Osteoblast (primary cell): Measurements from ENCODE around the gene TAGLN3. TPM values are rescaled to one million over a fixed set of nuclear protein-coding genes. Genes with fewer than 3 reads are reported as not detected.

Experiments
- DNase-seq: peaks from one replicate; pipeline ENCODE4 v3.0.0; 2011; ENCODE audit warnings: low spot score, mixed read lengths; ENCODE audit not compliant: insufficient read length; ENCODE audit errors: missing footprints
- H2AFZ ChIP-seq: 2 replicates; pipeline ENCODE4 v1.6.0; 2011; ENCODE audit warnings: mild to moderate bottlenecking, low read length
- H3K27ac ChIP-seq: 2 replicates; pipeline ENCODE4 v1.5.1; 2011; ENCODE audit warnings: mild to moderate bottlenecking, low read depth, low read length, moderate library complexity
- H3K27me3 ChIP-seq: 2 replicates; pipeline ENCODE4 v1.6.0; 2012; ENCODE audit warnings: mild to moderate bottlenecking, control low read depth, inconsistent platforms, low read length, moderate library complexity; ENCODE audit not compliant: insufficient read depth
- H3K36me3 ChIP-seq: 2 replicates; pipeline ENCODE4 v1.5.1; 2011; ENCODE audit warnings: mild to moderate bottlenecking, low read length, control low read depth, moderate library complexity; ENCODE audit not compliant: insufficient read depth
- H3K4me1 ChIP-seq: 2 replicates; pipeline ENCODE4 v1.5.1; 2011; ENCODE audit warnings: mild to moderate bottlenecking, low read length, control low read depth, moderate library complexity; ENCODE audit not compliant: insufficient read depth
- H3K4me2 ChIP-seq: 2 replicates; pipeline ENCODE4 v1.6.0; 2011; ENCODE audit warnings: mild to moderate bottlenecking, low read length; ENCODE audit not compliant: insufficient read depth
- H3K4me3 ChIP-seq: fragments of 200-600 bp; sonication (generic); 3 replicates; pipeline ENCODE4 v1.5.1; 2012; ENCODE audit warnings: mild to moderate bottlenecking, low read length, inconsistent platforms; ENCODE audit not compliant: insufficient read depth
- H3K79me2 ChIP-seq: 2 replicates; pipeline ENCODE4 v1.6.0; 2012; ENCODE audit warnings: mild to moderate bottlenecking, low read length, control low read depth, inconsistent platforms; ENCODE audit not compliant: insufficient read depth
- H3K9me3 ChIP-seq: 2 replicates; pipeline ENCODE4 v1.5.1; 2011; ENCODE audit warnings: low read depth, low read length, control low read depth
- H4K20me1 ChIP-seq: 2 replicates; pipeline ENCODE4 v1.6.0; 2012; ENCODE audit warnings: mild to moderate bottlenecking, low read length, control low read depth; ENCODE audit not compliant: insufficient read depth
- CTCF ChIP-seq: IDR thresholded peaks from 2 replicates; pipeline ENCODE4 v1.5.1; 2011; ENCODE audit warnings: mild to moderate bottlenecking, low read depth, low read length, moderate library complexity; ENCODE audit errors: extremely low read depth
- total RNA-seq: library from RNA; depleted of rRNA; stranded (reverse); fragments of >200 nt; gene quantifications from 2 replicates; pipeline ENCODE4 v1.2.3, GENCODE V29; 2012

The TAGLN3 gene
- total RNA-seq, 1 donor, result not detected

- Histone ChIP-seq H3K27ac (no peak overlapping the region), H3K36me3 (no peaks in the 10 kb centered on the region), H3K79me2 (no peaks in the 10 kb centered on the region), H3K4me1 (no peaks in the 10 kb centered on the region), H3K9me3 (no peaks in the 10 kb centered on the region), H3K4me3 (no peak overlapping the region), H2AFZ (no peak overlapping the region), H3K4me2 (no peak overlapping the region), H4K20me1 (no peaks in the 10 kb centered on the region), H3K27me3 (no peaks in the 10 kb centered on the region)
- TF ChIP-seq CTCF, result no peak
- DNase-seq, result no peak
Measured at GRCh38 chr3:112020674-112021085, 22.0 kb downstream of the TAGLN3 start.

- no peak for TF ChIP-seq CTCF
- H3K27ac ChIP-seq, result no peak overlapping the region
Measured at GRCh38 chr3:112027142-112027541, 28.4 kb downstream of the TAGLN3 start.

DNA sequence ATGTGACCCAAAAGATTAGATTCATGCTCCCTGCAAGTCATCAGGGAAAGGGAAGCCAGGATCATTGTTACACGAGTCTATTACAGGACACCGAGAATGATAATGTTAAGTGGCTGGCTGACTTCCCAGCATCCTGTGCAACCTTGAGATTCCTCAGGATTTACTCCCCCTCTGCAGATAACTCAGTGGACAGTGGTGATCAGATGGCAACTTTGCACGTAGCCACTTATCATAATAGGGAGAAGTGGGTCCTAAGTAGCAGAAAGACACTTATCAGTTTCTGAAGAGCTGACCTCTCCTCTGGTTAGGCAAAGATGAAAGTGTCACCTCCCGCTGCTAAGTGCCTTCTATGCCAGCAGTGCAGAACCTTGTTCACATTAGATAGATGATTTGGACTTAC, 29.1 kb downstream of the TAGLN3 start:
- Histone ChIP-seq H3K9me3 (no peaks in the 10 kb centered on the region), H3K4me1 (no peaks in the 10 kb centered on the region), H3K4me3 (no peak overlapping the region), H2AFZ (no peak overlapping the region), H3K4me2 (no peak overlapping the region), H3K27ac (no peak overlapping the region), H3K79me2 (no peaks in the 10 kb centered on the region), H4K20me1 (no peaks in the 10 kb centered on the region), H3K27me3 (no peaks in the 10 kb centered on the region), H3K36me3 (no peaks in the 10 kb centered on the region)
- TF ChIP-seq CTCF, result no peak
- DNase-seq, result no peak

More at GRCh38 chr3:112027142-112027541, 28.4 kb downstream of the TAGLN3 start:
- Histone ChIP-seq H3K4me3 (no peak overlapping the region), H3K79me2 (no peaks in the 10 kb centered on the region), H3K9me3 (no peaks in the 10 kb centered on the region), H2AFZ (no peak overlapping the region), H3K27me3 (no peaks in the 10 kb centered on the region), H3K4me1 (no peaks in the 10 kb centered on the region), H3K4me2 (no peak overlapping the region), H3K36me3 (no peaks in the 10 kb centered on the region), H4K20me1 (no peaks in the 10 kb centered on the region)
- no peak for DNase-seq

DNA sequence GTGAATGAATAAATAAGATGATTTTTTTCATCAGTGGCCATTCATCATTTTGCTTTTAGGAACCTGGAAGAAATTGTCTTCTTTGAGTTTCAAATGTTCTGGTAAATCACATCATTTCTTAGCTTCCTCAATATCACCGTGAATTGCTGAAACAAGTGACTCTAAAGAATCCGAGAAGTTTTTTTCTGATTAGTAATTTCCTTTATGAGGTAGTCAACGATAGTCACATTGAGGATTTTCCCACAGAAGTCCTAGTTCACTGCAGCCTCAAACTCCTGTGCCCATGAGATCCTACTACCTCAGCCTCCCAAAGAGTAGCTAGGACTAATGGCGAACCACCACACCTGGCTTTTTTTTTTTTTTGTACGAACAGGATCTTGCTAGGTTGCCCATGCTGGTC, 32.2 kb downstream of the TAGLN3 start:
- no peak overlapping the region for H2AFZ ChIP-seq
- H3K27ac ChIP-seq, result no peak overlapping the region
- DNase-seq, result no peak
- H4K20me1 ChIP-seq, result no peaks in the 10 kb centered on the region
- H3K4me1 ChIP-seq, result no peaks in the 10 kb centered on the region
- no peak overlapping the region for H3K4me3 ChIP-seq
- no peaks in the 10 kb centered on the region for H3K9me3 ChIP-seq
- no peak overlapping the region for H3K4me2 ChIP-seq
- no peaks in the 10 kb centered on the region for H3K27me3 ChIP-seq
- H3K36me3 ChIP-seq, result no peaks in the 10 kb centered on the region
- H3K79me2 ChIP-seq, result no peaks in the 10 kb centered on the region
- TF ChIP-seq CTCF, result no peak
